GM18507 (cell line): Measurements from ENCODE around the gene SLX4IP.

Experiments used
- DNase-seq: peaks from one replicate; pipeline ENCODE4 v3.0.0; 2011; ENCODE audit warnings: low read depth; ENCODE audit not compliant: insufficient read length; ENCODE audit errors: extremely low spot score
- FAIRE-seq: peaks from 2 replicates; lab custom pipeline; 2011; peaks lifted over from hg19 to GRCh38; lab: Jason Lieb, UNC

Gene SLX4IP

DNA sequence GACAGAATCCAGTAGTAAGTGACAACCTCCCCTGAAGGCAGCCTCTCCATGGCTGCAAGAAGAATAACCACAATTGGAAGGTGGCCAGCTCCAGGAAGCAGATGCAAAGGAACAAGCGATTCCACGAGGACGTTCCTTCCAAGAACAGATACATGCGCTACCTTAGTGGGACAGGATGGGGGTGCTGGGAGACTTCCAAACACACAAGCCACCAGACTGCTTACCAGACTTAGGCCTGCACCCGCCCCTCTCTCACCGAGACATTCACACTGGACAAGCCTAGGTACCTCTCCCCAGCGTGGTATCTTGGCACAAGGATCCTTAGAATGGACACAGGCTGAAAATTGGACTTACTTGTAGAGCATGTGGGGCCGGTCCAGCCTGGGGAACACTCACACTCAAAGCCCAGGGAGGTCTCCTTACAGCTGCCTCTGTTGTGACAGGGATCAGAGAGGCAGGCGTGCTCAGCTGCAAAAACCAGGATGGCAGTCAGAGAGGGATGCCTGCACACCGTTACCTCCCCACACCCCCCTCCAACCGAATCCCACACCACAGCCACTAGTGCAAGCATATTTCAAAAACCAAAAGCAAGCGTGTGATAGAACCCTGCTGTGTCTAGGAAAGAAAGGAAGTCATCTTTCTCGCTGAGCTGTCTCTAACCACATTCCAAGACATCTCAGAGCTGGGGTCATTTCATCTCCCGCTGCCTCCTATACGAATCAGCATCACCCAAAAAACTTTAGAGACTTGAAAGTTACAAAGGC is 216.3 kb downstream of the SLX4IP start:
- no peak for FAIRE-seq

DNA sequence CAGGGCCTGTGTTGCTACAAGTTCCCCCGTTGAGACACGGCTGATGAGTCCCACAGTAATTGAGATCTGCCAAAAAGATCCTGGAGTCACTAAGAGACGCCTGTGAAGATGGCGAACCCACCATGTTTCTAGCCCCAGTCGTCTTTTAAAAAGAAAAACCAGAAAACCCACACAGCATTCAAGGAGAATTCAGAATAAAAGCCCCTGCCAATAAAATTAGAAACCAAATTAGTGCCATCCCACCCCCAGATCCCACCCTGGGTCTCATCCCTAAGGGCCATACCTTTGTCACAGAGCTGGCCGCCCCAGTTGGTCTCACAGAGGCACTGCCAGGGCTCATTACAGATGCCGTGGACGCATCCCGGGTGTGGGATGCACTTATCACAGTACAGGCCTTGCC is 217.1 kb downstream of the SLX4IP start:
- DNase-seq (no peak), FAIRE-seq (no peak)

More for the DNA sequence above, 216.3 kb downstream of the SLX4IP start:
- no peak for DNase-seq

DNA sequence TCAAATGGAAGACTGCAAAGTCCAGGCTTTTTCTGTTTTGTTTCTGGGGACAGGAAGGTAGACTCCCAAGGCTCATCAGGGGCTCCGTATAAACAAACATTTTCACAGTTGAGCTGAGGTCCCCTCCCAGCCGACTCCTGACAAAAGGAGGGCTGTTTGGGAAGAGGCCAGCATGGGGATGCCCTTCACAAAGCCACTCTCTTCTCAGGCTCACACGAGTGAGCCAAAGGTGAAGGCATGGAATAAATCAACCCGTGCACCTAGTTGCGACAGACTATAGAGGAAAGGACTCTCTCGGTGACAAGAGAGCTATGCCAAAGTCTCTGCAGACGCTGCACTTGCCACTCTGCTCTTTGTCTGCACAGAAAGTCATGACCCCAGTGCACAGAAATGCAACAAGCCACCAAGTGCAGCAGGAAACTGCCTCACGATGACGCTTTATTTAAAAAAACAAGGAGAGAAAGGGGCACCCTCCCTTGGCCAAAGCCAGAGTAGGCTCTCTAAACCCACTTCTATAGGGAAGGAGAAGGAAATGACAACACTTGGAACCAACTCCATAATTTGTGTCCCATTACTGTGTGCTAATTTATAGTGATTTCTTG is 217.7 kb downstream of the SLX4IP start:
- DNase-seq (no peak), FAIRE-seq (no peak)

DNA sequence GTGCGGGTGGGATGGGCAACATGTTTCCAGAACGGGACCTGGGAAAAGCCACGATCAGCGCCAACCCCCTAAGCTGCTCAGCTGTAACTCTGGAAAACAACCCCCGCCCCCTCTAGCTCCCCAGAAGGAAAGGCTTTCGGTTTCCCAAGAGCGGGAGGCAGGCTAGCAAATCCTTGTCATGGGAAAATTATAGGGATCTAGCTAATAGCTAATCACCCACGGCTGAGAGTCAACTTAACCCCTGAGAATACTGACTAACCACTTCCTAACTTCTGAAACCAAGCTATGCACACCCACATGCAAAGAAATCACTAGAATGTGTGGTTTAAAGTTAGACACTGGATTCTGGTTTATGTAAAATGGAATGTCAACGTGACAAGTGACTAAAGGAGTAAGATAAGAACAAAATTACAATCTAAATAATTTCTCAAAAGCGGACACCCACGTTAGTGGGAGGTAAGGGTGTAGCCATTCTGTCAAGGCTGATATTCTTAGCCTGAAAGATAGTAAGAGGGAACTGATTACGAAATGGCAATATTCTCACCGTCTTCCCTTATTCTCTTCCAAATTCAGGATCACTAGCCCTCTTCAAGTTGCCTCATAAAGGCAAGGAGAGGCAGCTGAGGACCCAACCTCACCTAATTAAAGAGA is 218.6 kb downstream of the SLX4IP start:
- FAIRE-seq (peak; percentile 26), DNase-seq (no peak)

DNA sequence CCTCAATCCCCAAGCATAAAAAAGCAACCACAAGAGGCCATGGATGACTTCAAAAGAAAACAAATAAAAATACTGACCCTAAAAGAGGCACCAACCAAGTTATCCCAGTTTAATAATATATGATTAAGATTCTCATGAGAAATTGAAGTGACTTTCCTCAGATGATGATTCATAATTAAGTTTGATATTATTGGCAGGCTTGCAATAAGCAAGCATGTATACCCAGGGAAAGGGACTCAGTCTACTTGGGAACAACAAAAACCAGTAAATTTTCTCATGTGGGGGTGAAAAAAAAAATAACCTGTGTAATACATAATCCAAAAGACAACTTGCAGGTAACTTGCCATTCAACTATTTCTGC is 219.1 kb downstream of the SLX4IP start:
- FAIRE-seq (no peak), DNase-seq (no peak)

DNA sequence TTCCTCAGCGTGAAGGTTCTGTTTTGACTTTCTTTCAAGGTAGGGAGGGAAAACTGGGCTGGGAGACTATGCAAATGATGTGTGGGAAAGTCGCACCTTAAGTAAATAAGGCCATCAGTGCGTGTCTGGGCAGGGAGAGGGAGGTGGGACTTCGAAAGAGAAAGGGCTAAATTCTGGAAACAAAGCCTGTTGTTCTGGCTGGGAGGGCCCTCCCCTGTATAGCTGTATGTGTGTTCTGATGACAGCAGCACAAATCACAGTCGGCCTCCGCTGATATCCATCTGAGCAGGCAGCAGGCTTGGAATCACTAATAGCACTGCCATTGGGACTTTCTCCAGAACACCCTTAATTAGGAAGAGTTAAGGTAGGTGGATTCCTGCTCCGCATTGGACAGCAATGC is 219.5 kb downstream of the SLX4IP start:
- no peak for DNase-seq
- FAIRE-seq, result peak; percentile 84

DNA sequence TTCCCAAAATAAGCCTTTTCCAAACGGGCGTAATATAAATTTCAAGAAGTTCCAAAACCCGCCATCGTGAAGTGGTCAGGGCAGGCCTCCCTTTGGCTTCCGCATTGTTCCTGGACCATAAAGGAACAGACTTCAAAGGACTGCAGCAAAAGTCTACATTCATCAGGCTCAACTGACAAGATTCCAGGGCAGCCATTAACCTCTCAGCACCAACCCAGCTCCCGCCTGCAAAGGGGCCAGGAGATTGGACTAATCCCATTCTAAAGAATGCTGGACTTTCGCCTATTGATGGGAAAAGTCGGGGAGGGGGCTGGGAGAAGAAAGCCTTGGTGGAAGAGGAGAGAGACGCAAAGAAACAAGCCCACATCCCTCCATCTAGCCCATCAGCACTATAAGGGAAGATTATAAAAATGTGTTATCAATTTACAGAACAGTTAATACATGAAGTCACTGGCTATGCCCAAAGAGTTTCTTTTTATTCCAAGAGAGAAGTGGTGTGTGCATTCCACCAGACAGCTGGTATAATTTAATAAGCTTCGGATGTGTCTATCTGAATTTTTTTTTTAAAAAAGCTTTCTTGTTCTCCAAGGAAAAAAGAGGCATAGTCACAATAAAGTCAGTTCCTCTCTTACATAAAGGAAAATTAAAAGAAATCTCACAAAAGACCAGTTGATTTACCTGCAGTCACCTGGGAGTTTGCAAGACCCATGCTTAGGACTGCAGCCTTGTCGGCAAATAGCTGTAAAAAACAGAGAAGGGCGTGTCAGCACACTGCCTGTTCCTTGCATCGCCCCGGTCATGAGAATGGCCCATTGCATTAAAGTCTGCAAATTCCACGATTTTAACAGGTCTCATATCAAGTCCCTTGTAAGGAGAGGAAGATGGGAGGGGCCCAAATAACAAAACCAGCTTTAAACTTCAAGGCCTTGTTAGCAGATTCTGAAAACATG is 220.9 kb downstream of the SLX4IP start:
- DNase-seq (no peak), FAIRE-seq (no peak)

DNA sequence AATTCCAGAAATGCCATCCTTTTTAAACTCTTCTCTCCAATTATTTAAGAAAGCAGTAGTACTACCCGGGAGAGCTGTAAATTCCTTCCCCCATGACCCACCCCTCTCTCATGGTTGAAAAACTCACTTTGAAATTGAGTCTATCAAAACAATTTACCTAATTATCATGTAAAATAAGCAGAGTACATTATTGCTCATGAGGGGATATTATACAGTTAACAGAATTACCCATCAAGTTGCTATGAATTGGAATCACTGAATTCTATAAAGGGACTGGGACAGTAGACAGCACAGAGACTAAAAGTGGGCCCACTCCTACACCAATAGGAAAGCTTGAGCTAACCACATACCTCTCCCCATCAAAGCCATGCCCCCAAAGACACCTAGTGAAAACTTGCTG is 222.3 kb downstream of the SLX4IP start:
- DNase-seq (no peak), FAIRE-seq (no peak)

DNA sequence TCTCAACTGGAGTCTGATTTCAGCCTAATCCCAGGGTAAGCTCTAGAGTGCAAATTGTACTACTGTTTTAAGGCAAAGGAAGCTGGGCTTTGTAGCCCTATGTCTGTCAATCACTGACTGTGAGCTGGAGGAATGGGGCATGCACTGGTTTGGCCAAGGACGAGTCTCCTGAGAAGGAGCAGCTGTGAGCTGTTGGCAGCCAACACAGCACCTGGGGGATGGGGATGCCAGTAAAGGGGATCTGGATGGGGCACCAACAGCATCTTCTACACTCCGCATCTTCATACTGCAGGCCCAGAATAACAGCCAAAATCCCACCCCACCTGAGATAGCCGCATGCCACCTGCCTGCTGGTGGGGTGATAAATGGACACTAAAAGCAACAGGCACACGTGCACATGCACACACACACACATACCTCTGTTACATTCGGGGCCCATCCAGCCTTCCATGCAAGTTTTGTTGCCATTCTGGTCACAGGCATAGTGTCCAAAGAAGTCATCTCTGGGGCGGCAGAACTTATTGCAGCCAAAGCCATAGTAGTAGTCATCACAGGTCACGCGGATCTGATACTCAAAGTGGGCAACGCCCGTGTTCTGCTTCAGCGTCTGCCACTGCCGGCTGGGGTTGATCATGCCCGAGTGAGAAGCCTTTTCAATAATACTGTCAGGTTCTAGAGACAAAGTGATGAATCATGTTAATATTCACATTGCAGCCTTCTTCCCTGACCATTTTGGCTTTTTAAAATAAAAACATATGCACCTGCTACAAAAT is 223.1 kb downstream of the SLX4IP start:
- DNase-seq (no peak), FAIRE-seq (no peak)

DNA sequence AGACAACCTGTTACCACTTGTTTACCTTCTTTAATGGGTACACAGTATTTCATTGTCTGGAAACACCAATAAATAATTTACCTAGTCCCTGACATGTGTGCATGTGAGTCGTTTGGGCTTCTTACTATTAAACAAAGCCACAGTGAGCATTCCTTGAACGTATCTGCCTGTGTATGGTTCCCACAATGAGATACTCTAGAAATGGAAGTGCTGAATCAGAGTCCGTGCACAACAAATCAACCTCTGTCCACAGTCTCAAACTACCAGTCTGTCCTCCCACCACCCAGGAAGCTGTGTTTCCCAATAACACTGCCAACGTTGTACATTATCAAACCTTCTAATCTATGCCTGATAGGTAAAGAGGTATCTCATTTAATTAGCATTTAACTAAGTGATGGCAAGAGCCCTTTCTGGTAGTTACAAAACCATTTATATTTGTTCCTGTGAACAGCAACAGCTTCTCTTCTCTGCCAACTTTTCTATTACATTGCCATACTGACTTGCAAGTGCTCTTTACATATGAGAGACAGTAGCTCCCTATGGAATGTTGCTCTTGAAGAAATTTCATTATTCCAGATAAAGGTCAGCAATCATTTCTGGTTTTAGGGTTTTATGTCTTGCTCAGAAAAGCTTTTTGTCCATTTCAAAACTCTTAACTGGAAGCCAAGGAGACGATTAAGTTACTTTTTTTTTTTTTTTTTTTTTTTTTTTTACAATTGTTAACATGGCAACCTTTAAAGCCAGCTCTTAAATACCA is 223.9 kb downstream of the SLX4IP start:
- FAIRE-seq, result no peak
- DNase-seq, result no peak

DNA sequence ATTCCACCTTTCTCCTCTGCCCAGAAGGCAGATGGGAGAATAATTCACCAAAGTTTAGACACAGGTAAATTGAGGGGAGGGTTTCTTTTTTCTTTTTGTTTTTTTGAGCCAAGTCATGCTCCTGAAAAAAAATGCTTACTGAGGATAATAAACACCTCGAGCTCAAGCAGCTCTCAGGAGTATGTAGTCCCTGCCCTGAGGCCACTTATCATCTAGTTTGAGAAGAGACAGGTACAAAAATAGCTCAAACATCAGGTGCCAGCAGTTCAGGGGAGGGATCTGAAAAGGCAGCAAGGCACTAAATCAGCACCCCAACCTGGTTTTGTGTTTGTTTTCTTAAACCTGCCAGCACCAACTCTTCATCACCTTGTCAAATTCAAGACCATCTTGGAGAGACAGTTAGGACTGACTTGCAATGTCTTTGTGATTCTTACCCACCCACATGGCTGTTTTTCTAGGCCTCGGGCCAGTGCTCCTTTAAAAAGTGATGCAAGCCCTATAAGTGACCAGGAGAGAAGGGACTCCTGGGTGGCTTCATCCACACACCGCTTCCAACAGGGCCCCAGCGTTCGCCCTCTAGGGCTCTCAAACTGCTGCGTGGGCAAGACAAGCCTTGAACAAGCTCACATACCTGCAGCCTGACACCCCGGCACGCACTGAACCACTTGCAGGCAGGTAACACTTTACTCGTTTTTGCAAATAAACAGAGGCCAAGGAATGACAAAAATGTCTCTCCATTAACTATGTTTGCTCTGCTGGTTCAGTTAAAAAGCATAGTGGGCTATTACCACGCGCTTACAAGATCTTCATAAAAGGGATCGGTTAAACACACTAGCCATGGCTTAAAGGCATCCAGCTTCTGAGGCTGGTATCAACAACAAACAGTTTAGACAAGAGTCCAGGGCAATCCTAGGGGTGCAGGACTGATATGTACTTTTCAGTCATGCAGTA is 224.8 kb downstream of the SLX4IP start:
- DNase-seq, result no peak
- no peak for FAIRE-seq

DNA sequence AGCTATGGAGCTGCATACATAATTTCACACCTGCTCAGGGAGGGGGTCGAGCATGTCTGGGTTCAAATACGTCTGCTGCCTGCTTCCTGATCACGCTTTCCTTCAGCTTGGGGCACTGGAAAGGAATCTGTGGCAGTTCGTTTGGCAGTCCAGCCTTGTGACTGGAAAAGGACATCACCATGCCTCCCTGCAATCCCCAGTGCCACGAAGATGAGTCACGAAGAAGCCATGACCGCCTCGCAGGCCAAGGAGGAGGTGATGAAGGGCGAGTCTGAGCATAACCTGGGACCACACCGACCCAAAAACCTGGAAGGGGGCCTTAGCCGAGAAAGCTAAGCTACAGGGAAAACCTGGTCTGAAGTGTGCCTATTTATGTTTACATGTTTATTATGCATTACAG is 225.6 kb downstream of the SLX4IP start:
- FAIRE-seq (no peak), DNase-seq (no peak)

DNA sequence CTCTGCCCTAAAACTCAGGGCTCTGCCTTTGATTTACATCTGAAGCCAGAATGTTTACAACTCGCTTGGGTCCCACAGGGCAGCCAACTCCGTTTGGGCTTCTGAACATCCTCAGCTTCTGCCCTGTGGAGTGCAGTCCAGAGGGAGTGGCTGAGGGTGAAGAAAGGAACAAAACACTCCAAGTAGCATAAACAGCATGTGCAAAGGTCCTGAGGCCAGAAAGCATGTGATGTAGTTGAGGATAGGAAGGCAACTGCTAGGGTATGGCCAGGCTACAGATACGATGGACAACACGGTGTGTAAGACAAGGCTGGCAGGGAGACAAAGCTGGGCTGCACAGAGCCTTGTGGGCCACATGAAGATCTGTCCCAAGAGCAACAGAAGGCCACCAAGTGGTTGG is 226.2 kb downstream of the SLX4IP start:
- FAIRE-seq (no peak), DNase-seq (no peak)

DNA sequence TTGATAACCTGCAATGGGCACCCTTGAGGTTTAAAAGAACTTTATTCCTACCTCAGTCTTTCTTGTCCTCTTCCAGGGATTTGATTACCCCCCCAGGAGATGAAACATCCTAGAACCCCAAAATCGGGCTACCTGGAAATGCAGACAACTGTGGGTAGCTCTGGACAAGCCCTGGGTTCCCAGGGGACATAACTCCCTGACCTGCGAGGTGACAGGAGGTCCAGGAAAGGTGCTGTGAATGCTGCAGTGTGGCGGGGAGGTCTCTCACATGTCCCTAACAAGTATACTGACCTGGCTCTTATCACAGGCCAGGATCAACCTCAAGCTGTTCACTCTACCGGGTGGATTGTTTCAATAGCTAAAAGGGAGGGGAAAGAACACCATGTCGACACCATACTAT is 227.0 kb downstream of the SLX4IP start:
- no peak for DNase-seq
- FAIRE-seq, result no peak

DNA sequence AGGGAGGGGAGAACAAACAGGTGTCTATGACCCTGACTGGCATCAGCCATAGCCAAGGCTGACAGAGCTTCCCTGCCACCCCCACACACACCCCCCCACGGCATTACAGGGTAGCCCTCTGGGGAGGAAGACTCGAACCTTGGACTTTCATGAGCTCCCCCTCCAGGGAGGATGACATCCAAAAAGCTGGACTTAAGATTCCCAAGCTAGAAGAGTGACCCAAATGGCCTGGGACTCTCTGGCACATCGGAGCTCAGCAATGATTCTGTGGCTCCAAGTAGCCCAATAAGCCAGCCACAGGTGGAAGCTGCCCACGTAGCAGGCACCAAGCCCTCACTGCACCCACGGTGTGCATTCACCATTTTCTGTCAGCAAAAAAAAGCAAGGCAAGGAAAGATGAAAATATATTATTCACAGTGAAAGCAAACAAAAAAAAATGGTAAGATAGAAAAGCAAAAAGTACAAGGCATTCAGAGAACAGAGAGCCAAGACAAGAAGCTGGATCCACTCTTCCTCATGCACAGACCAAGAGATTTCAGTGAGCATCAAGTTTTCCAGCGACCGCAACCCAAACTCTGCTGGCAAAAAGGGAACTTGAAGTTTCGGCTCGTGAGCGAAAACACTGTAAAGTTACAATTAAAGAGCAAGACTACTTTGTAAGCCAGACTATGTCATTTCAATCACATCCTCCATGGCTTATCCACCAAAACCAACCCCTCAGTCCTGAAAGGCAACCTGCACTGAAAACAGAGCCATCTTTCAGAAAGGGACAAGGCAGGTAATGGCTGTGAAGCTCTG is 227.8 kb downstream of the SLX4IP start:
- DNase-seq (no peak), FAIRE-seq (no peak)

DNA sequence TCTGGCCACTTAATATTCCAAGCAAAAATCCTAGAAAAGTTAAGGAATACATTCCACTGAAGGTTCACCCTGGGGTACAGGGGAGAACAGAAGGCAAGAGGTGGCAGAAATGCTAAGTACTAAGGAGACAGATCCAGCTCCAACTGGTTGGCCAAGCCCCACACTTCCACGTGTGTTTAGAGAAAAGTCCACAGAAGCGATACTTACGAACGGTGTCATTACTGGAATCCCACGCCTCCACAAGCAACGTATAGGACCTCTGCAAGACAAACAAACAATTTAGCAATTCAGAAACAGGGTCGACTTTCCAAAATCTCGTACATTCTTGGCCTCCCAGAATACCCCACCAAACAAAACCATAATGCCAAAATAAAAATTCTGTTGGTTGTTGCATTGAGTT is 228.7 kb downstream of the SLX4IP start:
- FAIRE-seq (no peak), DNase-seq (no peak)
